IMR-90 (cell line): Measurements from ENCODE around the gene AFDN. TPM values are rescaled to one million over a fixed set of nuclear protein-coding genes. Genes with fewer than 3 reads are reported as not detected.

Experiments
- ATAC-seq: fragments of 200-7000 bp; cut with Tn5 transposase; 2 replicates; pipeline ENCODE4 v1.9.1; 2020; ENCODE audit warnings: low read depth, mild to moderate bottlenecking, moderate library complexity
- BruUV-seq: library from RNA; stranded (reverse); fragments of 400-500 nt; replicated peaks from 2 replicates; lab custom pipeline; 2021; lab: Mats Ljungman, UMichigan
- CTCF ChIA-PET: fragments of 300-600 bp; formaldehyde crosslinking; extraction: SDS; loops from one replicate; lab custom pipeline; 2021; ENCODE audit warnings: antibody characterized with exemption; lab: Yijun Ruan, JAX
- POLR2A ChIA-PET: fragments of 300-600 bp; sonication (Branson Sonifier 250); formaldehyde crosslinking; loops from one replicate; lab custom pipeline; 2022; ENCODE audit warnings: antibody characterized with exemption; ENCODE audit not compliant: unreplicated experiment; lab: Charles Lee
- DNase-seq: peaks from one replicate; pipeline ENCODE4 v3.0.0; 2013
- H2AFZ ChIP-seq: replicated peaks from 2 replicates; pipeline ENCODE3; 2013; ENCODE audit warnings: low read length, mild to moderate bottlenecking; ENCODE audit not compliant: poor library complexity
- H2AK5ac ChIP-seq: 2 replicates; pipeline ENCODE4 v1.6.1; 2013; ENCODE audit warnings: low read depth, low read length, inconsistent platforms
- H2AK9ac ChIP-seq: replicated peaks from 2 replicates; pipeline ENCODE3; 2013; ENCODE audit warnings: mild to moderate bottlenecking, low read depth, low read length, moderate library complexity; ENCODE audit not compliant: poor library complexity
- H2BK120ac ChIP-seq: 2 replicates; pipeline ENCODE4 v1.6.1; 2013; ENCODE audit warnings: low read depth, low read length, inconsistent platforms
- H2BK15ac ChIP-seq: 3 replicates; pipeline ENCODE4 v1.6.1; 2013; ENCODE audit warnings: low read depth, low read length, inconsistent platforms
- H2BK20ac ChIP-seq: 2 replicates; pipeline ENCODE4 v1.6.1; 2013; ENCODE audit warnings: low read depth, mild to moderate bottlenecking, inconsistent platforms, low read length, moderate library complexity
- H2BK5ac ChIP-seq: 2 replicates; pipeline ENCODE4 v1.6.1; 2013; ENCODE audit warnings: mild to moderate bottlenecking, low read depth, low read length, inconsistent platforms; ENCODE audit not compliant: poor library complexity, severe bottlenecking
- H3K14ac ChIP-seq: replicated peaks from 2 replicates; pipeline ENCODE4 v1.6.1; 2013; ENCODE audit warnings: low read depth, low read length, inconsistent platforms
- H3K18ac ChIP-seq: 2 replicates; pipeline ENCODE4 v1.6.1; 2013; ENCODE audit warnings: low read depth, low read length, control low read depth
- H3K23ac ChIP-seq: 2 replicates; pipeline ENCODE4 v1.6.1; 2013; ENCODE audit warnings: low read depth, low read length, inconsistent platforms
- H3K27ac ChIP-seq: 2 replicates; pipeline ENCODE4 v1.5.1; 2013; ENCODE audit warnings: mild to moderate bottlenecking, control low read depth, low read length; ENCODE audit not compliant: insufficient read depth
- H3K27me3 ChIP-seq: 2 replicates; pipeline ENCODE4 v1.6.1; 2013; ENCODE audit warnings: low read length; ENCODE audit not compliant: control insufficient read depth, insufficient read depth
- H3K36me3 ChIP-seq: 2 replicates; pipeline ENCODE4 v1.6.1; 2013; ENCODE audit warnings: low read length, mixed read lengths; ENCODE audit not compliant: control insufficient read depth, insufficient read depth
- H3K4ac ChIP-seq: 2 replicates; pipeline ENCODE4 v1.6.1; 2013; ENCODE audit warnings: low read depth, low read length, inconsistent platforms
- H3K4me1 ChIP-seq: 2 replicates; pipeline ENCODE4 v1.6.1; 2013; ENCODE audit warnings: low read length, mixed read lengths; ENCODE audit not compliant: control insufficient read depth, insufficient read depth
- H3K4me2 ChIP-seq: 2 replicates; pipeline ENCODE4 v1.6.1; 2013; ENCODE audit warnings: low read depth, mild to moderate bottlenecking, control low read depth, low read length, moderate library complexity
- H3K4me3 ChIP-seq: 2 replicates; pipeline ENCODE4 v1.5.1; 2013; ENCODE audit warnings: low read depth, mild to moderate bottlenecking, control low read depth, low read length, moderate library complexity; ENCODE audit not compliant: insufficient read depth
- H3K56ac ChIP-seq: 2 replicates; pipeline ENCODE4 v1.6.1; 2013; ENCODE audit warnings: low read length, inconsistent platforms; ENCODE audit not compliant: insufficient read depth; ENCODE audit errors: extremely low read depth
- H3K79me1 ChIP-seq, 2 experiments: 2 replicates each; pipeline ENCODE4 v1.6.1; 2013; ENCODE audit warnings: low read length in 2 of 2, inconsistent platforms in 1 of 2, low read depth in 1 of 2
- H3K9ac ChIP-seq: 2 replicates; pipeline ENCODE4 v1.6.1; 2013; ENCODE audit warnings: low read depth, low read length, control low read depth
- H3K9me1 ChIP-seq: 2 replicates; pipeline ENCODE4 v1.6.1; 2013; ENCODE audit warnings: low read length, inconsistent platforms; ENCODE audit not compliant: insufficient read depth
- H3K9me3 ChIP-seq: 2 replicates; pipeline ENCODE4 v1.6.1; 2013; ENCODE audit warnings: low read length; ENCODE audit not compliant: control insufficient read depth, insufficient read depth
- H4K20me1 ChIP-seq: 2 replicates; pipeline ENCODE4 v1.6.1; 2013; ENCODE audit warnings: low read length, inconsistent platforms; ENCODE audit not compliant: insufficient read depth
- H4K5ac ChIP-seq: 2 replicates; pipeline ENCODE4 v1.6.1; 2013; ENCODE audit warnings: mild to moderate bottlenecking, low read depth, low read length, control low read depth
- H4K8ac ChIP-seq, 2 experiments: 2 replicates each; pipeline ENCODE4 v1.6.1; 2013; ENCODE audit warnings: low read depth in 2 of 2, low read length in 2 of 2, control low read depth in 1 of 2, inconsistent platforms in 1 of 2
- H4K91ac ChIP-seq: 2 replicates; pipeline ENCODE4 v1.6.1; 2013; ENCODE audit warnings: low read depth, low read length, inconsistent platforms; ENCODE audit not compliant: insufficient read depth
- BHLHE40 ChIP-seq: fragments of 150-350 bp; IDR thresholded peaks from 2 replicates; pipeline ENCODE4 v1.6.1; 2016; ENCODE audit warnings: mild to moderate bottlenecking, low read depth, low read length
- CEBPB ChIP-seq: IDR thresholded peaks from 2 replicates; pipeline ENCODE4 v1.6.1; 2012; ENCODE audit warnings: low read depth, low read length, improper control_type of control experiment
- CHD1 ChIP-seq: IDR thresholded peaks from 2 replicates; pipeline ENCODE4 v1.6.1; 2012; ENCODE audit warnings: low read depth, low read length, improper control_type of control experiment
- ELK1 ChIP-seq: fragments of 150-350 bp; IDR thresholded peaks from 2 replicates; pipeline ENCODE4 v1.6.1; 2016; ENCODE audit warnings: low read depth, mild to moderate bottlenecking, low read length, moderate library complexity, borderline replicate concordance
- MXI1 ChIP-seq: IDR thresholded peaks from 2 replicates; pipeline ENCODE4 v1.6.1; 2012; ENCODE audit warnings: low read depth, mild to moderate bottlenecking, low read length, moderate library complexity, borderline replicate concordance
- POLR2A ChIP-seq: IDR thresholded peaks from 2 replicates; pipeline ENCODE4 v1.6.1; 2012; ENCODE audit warnings: mild to moderate bottlenecking, low read depth, low read length
- RAD21 ChIP-seq: IDR thresholded peaks from 2 replicates; pipeline ENCODE4 v1.6.1; 2012; ENCODE audit warnings: low read length, improper control_type of control experiment
- USF2 ChIP-seq: fragments of 150-350 bp; IDR thresholded peaks from 2 replicates; pipeline ENCODE4 v1.6.1; 2017; ENCODE audit warnings: mild to moderate bottlenecking, antibody characterized with exemption, low read length, low read depth
- WGBS, 2 experiments: methylation state at CpG; one replicate each; pipeline versions ENCODE4 v1.1.5 to v1.1.7; 2013; ENCODE audit warnings: missing lambda C conversion rate in 2 of 2; ENCODE audit not compliant: insufficient read length in 1 of 2; ENCODE audit errors: extremely low coverage in 2 of 2; 5-methylcytosine and 5-hydroxymethylcytosine counted together
- dilution Hi-C: fragments of 300-500 bp; cut with HindIII; formaldehyde crosslinking; loops from one replicate; pipeline ENCODE4 v1.14.3; 2018; ENCODE audit warnings: low sequenced_read_pairs; ENCODE audit not compliant: unreplicated experiment
- in situ Hi-C: fragments of 300-500 bp; cut with MboI; formaldehyde crosslinking; loops from 3 replicates; pipeline ENCODE4 v1.14.3; 2019; ENCODE audit warnings: low sequenced_read_pairs, inconsistent platforms, mixed read lengths
- intact Hi-C: fragments of 100-400 bp; cut with micrococcal nuclease; formaldehyde crosslinking; loops from 2 replicates; pipeline ENCODE4 v1.10.0; 2022
- polyA plus RNA-seq, 3 experiments: library from polyadenylated mRNA; depleted of rRNA; stranded (reverse); fragments of >200 nt; gene quantifications; 2 replicates each; pipeline ENCODE4 v1.2.3, GENCODE V29; 2012; ENCODE audit warnings: low replicate concordance in 1 of 3
- total RNA-seq: library from RNA; depleted of rRNA; stranded (reverse); fragments of >200 nt; gene quantifications from 2 replicates; pipeline ENCODE4 v1.2.3, GENCODE V29; 2012

The AFDN gene
- total and polyA plus RNA-seq, 2 of the 4 experiments (the other 2 are of a cell fraction), result 11.6 to 20.8 TPM

- Histone ChIP-seq H3K9me1 (no peaks in the 10 kb centered on the region; the same call in 1 of the 2 replicates), H3K14ac (no peak overlapping the region), H2AFZ (no peak overlapping the region), H3K4me2 (no peak overlapping the region), H3K9me3 (no peaks in the 10 kb centered on the region), H4K91ac (no peak overlapping the region), H3K18ac (no peak overlapping the region), H3K36me3 (peaks cover 13% of the 10 kb centered on the region), H2AK9ac (no peak overlapping the region), H4K20me1 (no peaks in the 10 kb centered on the region), H3K4ac (no peak overlapping the region), H3K27ac (no peak overlapping the region), H2AK5ac (no peak overlapping the region), H4K5ac (no peak overlapping the region), H3K23ac (no peak overlapping the region), H3K27me3 (no peaks in the 10 kb centered on the region), H2BK20ac (no peak overlapping the region), H3K4me1 (no peaks in the 10 kb centered on the region), H2BK15ac (no peak overlapping the region), H3K4me3 (no peak overlapping the region), H3K56ac (no peak overlapping the region), H3K79me1 (no peaks in the 10 kb centered on the region), H2BK5ac (no peak overlapping the region), H4K8ac (no peak overlapping the region), H3K9ac (no peak overlapping the region), H2BK120ac (no peak overlapping the region)
- BruUV-seq, result no TSS peak
- intact Hi-C loops (no loop called here), in situ Hi-C loops (no loop called here), dilution Hi-C loops (no loop called here)
- POLR2A ChIA-PET, result no interaction called here
- ATAC-seq (no peak), DNase-seq (peak; percentile 51)
- CTCF ChIA-PET, result interaction anchor here (1.4 kb wide), 1 partner anchor 21 kb away, joined by 3 read pairs; no protein-coding TSS in a partner anchor
- TF ChIP-seq CHD1, result no peak
- TF ChIP-seq POLR2A, result no peak
- TF ChIP-seq BHLHE40, result no peak
- no peak for TF ChIP-seq USF2
- no peak for TF ChIP-seq CEBPB
- TF ChIP-seq RAD21, result no peak
- no peak for TF ChIP-seq ELK1
- TF ChIP-seq MXI1, result no peak
- 70% methylated on average over 2 of the region's 7 CpGs; no CpG with 5 or more reads in 1 of the 2 experiments for WGBS, 2 experiments
These were observed 98.3 kb downstream of the AFDN start for GRCh38 chr6:167925026-167925425.
